Ramos (cell line): ENCODE results near the gene PPIF.

ENCODE experiments used
- in situ Hi-C: fragments of 300-500 bp; cut with MboI; formaldehyde crosslinking; loops from one replicate; pipeline ENCODE4 v1.14.3; 2022; ENCODE audit warnings: low sequenced_read_pairs; ENCODE audit not compliant: unreplicated experiment

Gene PPIF

GRCh38 chr10:79381804-79382221 is 34.5 kb downstream of the PPIF start:
- in situ Hi-C loops = no loop called here

- in situ Hi-C loops = no loop called here
These were observed 35.2 kb downstream of the PPIF start for GRCh38 chr10:79382491-79382941.

- in situ Hi-C loops = no loop called here
These were observed 36.8 kb downstream of the PPIF start for GRCh38 chr10:79383974-79384606.

- in situ Hi-C loops = no loop called here
These were observed 37.6 kb downstream of the PPIF start for GRCh38 chr10:79384773-79385391.

GRCh38 chr10:79385392-79385795 is 38.1 kb downstream of the PPIF start:
- in situ Hi-C loops = no loop called here

- in situ Hi-C loops = no loop called here
These were observed 38.7 kb downstream of the PPIF start for GRCh38 chr10:79385804-79386531.

GRCh38 chr10:79386637-79387465 is 39.6 kb downstream of the PPIF start:
- in situ Hi-C loops = no loop called here

GRCh38 chr10:79387466-79387973 is 40.3 kb downstream of the PPIF start:
- in situ Hi-C loops = no loop called here

GRCh38 chr10:79387974-79388850 is 40.9 kb downstream of the PPIF start:
- in situ Hi-C loops = no loop called here

GRCh38 chr10:79390057-79390456 is 42.8 kb downstream of the PPIF start:
- in situ Hi-C loops = no loop called here

- in situ Hi-C loops = no loop called here
These were observed 43.4 kb downstream of the PPIF start for GRCh38 chr10:79390551-79391229.

GRCh38 chr10:79391231-79392019 is 44.2 kb downstream of the PPIF start:
- in situ Hi-C loops = no loop called here

- in situ Hi-C loops = no loop called here
These were observed 44.7 kb downstream of the PPIF start for GRCh38 chr10:79392020-79392398.

- in situ Hi-C loops = no loop called here
These were observed 45.4 kb downstream of the PPIF start for GRCh38 chr10:79392506-79393176.

- in situ Hi-C loops = no loop called here
These were observed 46.1 kb downstream of the PPIF start for GRCh38 chr10:79393221-79393923.

- in situ Hi-C loops = no loop called here
These were observed 46.8 kb downstream of the PPIF start for GRCh38 chr10:79393924-79394610.
